Loucy (cell line): ENCODE measurements around the gene PNMT.

Experiments
- EZH2phosphoT487 ChIP-seq: fragments of 200-600 bp; IDR thresholded peaks from 2 replicates; pipeline ENCODE4 v1.6.1; 2018; ENCODE audit warnings: antibody characterized with exemption, mild to moderate bottlenecking, moderate library complexity, borderline replicate concordance
- TF ChIP-seq, protein P1 (sequence below): fragments of 200-600 bp; sonication (generic); conservative IDR thresholded peaks from 2 replicates; pipeline ENCODE4 v1.5.1; 2014; ENCODE audit warnings: mild to moderate bottlenecking, antibody characterized with exemption, low read length

DNA sequence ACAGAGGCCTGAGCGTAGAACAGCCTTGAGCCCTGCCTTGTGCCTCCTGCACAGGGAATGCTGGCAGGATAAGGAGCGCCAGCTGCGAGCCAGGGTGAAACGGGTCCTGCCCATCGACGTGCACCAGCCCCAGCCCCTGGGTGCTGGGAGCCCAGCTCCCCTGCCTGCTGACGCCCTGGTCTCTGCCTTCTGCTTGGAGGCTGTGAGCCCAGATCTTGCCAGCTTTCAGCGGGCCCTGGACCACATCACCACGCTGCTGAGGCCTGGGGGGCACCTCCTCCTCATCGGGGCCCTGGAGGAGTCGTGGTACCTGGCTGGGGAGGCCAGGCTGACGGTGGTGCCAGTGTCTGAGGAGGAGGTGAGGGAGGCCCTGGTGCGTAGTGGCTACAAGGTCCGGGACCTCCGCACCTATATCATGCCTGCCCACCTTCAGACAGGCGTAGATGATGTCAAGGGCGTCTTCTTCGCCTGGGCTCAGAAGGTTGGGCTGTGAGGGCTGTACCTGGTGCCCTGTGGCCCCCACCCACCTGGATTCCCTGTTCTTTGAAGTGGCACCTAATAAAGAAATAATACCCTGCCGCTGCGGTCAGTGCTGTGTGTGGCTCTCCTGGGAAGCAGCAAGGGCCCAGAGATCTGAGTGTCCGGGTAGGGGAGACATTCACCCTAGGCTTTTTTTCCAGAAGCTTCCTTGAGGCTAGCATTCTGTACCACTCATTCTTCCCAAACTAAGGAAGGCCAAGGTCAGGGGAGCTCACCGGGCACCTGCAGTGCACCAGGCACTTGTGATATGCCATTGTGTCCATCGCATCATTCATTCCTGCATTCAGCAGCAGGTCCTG lies 1.9 kb downstream of the PNMT start:
- TF ChIP-seq, protein P1, sequence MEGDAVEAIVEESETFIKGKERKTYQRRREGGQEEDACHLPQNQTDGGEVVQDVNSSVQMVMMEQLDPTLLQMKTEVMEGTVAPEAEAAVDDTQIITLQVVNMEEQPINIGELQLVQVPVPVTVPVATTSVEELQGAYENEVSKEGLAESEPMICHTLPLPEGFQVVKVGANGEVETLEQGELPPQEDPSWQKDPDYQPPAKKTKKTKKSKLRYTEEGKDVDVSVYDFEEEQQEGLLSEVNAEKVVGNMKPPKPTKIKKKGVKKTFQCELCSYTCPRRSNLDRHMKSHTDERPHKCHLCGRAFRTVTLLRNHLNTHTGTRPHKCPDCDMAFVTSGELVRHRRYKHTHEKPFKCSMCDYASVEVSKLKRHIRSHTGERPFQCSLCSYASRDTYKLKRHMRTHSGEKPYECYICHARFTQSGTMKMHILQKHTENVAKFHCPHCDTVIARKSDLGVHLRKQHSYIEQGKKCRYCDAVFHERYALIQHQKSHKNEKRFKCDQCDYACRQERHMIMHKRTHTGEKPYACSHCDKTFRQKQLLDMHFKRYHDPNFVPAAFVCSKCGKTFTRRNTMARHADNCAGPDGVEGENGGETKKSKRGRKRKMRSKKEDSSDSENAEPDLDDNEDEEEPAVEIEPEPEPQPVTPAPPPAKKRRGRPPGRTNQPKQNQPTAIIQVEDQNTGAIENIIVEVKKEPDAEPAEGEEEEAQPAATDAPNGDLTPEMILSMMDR, result no peak
- no peak for TF ChIP-seq EZH2phosphoT487
